LNCaP clone FGC (cell line): ENCODE results near the gene SKIC8.
A peak's percentile ranks its signal among the peaks of the same experiment; 100 is the strongest.

ENCODE experiments used
- DNase-seq: peaks from one replicate; pipeline ENCODE4 v3.0.0-alpha.2; 2011; ENCODE audit warnings: low read depth
- H3K4me3 ChIP-seq: 2 replicates; pipeline ENCODE4 v1.5.1; 2011; ENCODE audit warnings: mild to moderate bottlenecking, low read depth, low read length, control low read depth
- TF ChIP-seq, protein P1 (sequence below): IDR thresholded peaks from 2 replicates; pipeline ENCODE4 v1.5.1; 2012; ENCODE audit warnings: mild to moderate bottlenecking; ENCODE audit not compliant: control insufficient read depth, insufficient read depth; ENCODE audit errors: extremely low read depth

Gene SKIC8

DNA sequence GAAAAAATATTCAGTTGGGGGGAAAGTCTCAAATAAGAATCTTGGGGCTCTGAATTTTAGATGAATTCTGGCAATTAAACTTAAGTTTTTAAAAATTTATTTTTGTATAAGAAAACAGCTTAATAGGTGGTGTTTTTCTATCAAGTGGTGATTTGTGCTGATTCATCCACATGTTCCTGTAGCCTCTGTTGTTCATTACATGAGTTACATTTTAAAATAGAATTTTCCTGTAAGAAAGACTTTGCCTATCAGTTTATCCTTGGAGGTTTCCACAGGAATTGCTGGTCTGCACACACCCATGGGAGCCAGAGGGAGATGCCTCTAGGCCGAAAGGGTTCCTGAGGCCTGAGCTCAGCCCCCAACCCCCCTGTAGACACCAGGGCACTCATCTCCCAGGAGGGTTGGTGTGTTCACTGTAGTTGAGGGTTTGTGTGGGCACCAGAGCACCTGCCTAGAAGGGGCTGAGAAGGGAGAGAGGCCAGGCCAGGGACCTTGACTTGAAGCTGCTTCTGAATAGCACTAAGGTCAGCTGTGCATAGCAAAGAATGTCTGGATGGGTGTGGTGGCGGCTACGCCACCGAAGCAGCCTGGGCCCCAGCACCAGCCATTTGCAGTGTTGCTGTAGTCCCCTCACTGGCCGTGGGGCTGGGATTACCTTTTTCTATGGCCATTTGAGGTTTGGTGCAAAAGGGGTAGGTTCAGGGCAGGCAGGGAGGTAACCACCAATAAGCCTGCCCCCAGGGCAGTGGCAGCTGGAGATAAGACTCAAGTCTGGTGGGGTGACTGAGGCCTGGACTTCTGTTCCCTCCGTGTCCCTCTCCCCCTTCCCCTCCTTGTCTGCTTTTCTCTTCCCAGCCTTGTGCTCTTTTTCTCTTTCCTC is 23.1 kb downstream of the SKIC8 start:
- no peak overlapping the region for H3K4me3 ChIP-seq
- DNase-seq: no peak
- TF ChIP-seq, protein P1, sequence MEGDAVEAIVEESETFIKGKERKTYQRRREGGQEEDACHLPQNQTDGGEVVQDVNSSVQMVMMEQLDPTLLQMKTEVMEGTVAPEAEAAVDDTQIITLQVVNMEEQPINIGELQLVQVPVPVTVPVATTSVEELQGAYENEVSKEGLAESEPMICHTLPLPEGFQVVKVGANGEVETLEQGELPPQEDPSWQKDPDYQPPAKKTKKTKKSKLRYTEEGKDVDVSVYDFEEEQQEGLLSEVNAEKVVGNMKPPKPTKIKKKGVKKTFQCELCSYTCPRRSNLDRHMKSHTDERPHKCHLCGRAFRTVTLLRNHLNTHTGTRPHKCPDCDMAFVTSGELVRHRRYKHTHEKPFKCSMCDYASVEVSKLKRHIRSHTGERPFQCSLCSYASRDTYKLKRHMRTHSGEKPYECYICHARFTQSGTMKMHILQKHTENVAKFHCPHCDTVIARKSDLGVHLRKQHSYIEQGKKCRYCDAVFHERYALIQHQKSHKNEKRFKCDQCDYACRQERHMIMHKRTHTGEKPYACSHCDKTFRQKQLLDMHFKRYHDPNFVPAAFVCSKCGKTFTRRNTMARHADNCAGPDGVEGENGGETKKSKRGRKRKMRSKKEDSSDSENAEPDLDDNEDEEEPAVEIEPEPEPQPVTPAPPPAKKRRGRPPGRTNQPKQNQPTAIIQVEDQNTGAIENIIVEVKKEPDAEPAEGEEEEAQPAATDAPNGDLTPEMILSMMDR: no peak

DNA sequence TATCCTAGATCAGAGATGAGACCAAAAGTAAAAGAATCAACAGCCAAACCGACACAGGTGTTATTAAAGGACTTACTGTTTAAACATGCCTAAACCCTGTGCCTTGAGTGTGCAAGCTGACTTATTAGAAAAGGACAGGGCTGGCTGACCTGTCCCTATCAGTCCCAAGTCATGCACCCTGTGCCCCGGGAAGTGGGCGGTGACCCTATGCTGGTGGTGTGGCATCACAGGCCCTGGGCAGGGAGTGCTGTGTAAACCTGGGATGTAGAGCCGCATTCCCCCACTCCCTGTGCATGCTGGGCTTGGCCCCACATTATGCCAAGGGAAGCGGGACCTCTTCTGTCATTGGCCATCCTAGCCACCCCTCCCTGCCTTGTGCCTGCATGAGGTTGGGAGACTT is 24.4 kb downstream of the SKIC8 start:
- TF ChIP-seq, protein P1: no peak
- DNase-seq: no peak
- no peak overlapping the region for H3K4me3 ChIP-seq

DNA sequence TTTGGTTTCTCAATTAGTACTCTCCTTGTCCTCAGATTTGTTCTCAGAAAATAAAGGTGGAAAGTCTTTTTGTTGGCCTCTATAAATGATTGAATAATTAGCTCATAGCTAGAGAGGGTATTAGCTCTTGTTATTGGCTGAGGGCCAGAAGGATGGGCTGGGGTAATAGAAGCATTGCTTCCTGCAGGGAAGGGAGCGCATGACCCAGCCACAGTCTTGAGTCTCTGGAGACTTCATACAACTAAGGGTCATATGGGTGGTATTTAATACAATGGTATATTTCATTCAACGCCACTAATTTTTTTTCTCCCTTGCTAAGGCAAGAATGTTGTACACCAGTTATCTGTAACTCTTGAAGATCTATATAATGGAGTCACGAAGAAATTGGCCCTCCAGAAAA is 26.6 kb downstream of the SKIC8 start:
- no peak for DNase-seq
- no peak overlapping the region for H3K4me3 ChIP-seq
- TF ChIP-seq, protein P1: no peak

DNA sequence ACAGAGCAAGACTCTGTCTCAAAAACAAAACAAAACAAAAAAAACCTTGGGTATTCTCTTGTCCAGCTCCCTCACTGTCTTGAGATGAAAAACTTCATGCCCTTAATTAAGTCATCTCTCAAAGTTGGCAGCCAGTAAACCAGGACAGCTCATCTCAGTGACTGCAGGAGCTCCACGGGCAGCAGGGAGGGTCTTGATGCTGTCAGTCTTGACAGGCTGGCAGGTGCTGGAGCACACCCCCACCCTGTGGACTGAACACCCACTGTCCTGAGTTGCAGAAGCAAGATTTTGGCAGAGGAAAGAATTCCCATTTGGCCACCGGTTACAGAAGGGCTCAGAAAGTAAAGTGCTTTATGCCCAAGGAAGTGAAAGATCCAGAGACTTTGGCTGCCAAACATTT is 27.1 kb downstream of the SKIC8 start:
- no peak overlapping the region for H3K4me3 ChIP-seq
- no peak for DNase-seq
- TF ChIP-seq, protein P1: no peak

DNA sequence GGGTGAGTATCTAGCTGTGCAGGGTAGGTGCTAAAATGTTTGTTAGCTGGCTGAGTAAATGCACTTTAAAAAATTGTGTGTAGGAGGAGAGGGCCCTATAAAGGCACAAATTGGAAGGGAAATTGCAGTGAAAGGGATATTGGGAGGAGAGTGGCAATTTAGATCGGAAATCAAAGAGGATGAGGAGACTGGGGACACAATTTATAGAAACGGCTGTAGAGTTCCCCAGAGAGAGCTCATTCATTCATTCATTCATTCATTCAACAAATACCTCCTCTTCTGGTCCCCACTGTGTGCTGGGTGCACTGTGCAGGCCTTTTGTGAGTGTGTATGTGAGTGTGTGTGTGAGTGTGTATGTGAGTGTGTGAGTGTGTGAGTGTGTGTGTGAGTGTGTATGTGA is 32.6 kb downstream of the SKIC8 start:
- H3K4me3 ChIP-seq: no peak overlapping the region
- TF ChIP-seq, protein P1: no peak
- DNase-seq: no peak

DNA sequence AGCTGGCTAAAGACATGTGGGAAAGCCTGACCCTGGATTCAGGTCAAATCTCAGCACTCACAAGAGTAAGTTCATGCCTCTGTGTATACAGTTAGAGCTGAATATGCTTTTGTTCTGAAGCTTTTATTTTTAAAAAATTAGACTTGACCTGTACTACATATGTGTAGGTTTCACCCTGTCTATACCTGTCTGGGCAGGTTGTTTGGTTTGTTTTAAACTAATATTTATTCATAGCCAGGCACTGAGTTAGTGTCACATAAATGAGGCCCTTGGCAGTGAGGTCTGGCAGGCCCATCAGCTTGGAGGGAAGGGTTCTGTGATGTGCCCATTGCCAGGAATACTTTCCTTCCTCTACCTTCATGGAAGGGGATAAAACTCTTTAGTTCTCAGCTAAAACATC is 33.2 kb downstream of the SKIC8 start:
- TF ChIP-seq, protein P1: no peak
- no peak overlapping the region for H3K4me3 ChIP-seq
- DNase-seq: peak; percentile 59
